HG02981 (cell line): Measurements from ENCODE around the gene OR6Q1.

Source experiments
- ATAC-seq: cut with Tn5 transposase; IDR thresholded peaks from one replicate; pipeline ENCODE4 v1.9.1; 2021; ENCODE audit warnings: mild to moderate bottlenecking, moderate library complexity; ENCODE audit not compliant: unreplicated experiment

OR6Q1 gene

DNA sequence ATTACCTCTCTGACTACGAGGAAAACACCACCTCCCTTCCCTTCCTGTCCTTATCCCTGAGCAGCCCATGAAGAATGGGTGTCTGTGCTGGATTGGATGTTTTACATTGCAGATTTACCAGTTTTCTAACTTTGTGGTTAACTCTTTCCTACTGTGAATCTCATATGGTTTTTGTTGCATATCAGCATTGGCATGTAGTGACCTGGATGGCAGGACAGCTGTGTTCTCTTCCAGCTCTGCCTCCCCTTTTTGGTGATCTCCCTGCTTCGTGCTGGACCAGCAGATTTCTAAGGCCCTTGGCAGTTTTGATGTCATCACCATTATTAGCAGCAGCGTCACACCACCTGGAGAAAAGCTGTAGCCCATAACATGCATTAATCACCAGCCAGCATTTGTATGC is 26.7 kb downstream of the OR6Q1 start:
- no peak for ATAC-seq

DNA sequence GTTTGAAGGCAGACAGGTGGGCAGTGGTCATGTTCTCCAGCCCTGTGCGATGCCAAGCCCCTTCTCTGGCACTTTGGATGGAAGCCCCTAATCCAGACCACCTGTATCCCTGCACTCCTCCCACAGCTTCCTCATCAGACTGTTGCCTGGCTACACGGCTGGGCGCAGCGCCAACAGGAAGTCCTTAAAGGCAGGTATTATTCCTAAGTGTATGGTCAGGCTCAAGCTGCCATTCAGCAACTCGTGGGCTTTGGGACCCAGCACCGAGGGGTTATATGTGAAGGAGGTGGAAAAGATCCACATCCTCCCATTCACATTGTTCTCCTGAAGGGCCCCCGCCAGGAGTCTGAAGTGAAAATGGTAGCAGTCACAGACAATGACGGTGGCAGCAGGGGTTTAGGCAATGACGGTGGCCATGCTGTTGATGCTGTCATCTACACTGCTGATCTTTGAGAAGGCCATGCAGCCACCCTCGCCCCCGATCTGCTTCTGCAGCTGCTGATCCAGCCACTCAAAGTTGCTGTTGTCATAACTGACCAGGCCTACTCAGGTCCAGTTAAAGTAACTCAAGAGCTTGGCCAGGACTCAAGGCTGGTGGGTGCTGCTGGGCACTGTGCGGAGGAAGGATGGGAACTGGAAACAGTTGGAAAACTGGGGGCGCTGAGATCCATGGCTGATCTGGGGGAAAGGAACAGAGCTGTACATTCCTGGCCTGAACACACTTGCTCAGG is 27.7 kb downstream of the OR6Q1 start:
- no peak for ATAC-seq

DNA sequence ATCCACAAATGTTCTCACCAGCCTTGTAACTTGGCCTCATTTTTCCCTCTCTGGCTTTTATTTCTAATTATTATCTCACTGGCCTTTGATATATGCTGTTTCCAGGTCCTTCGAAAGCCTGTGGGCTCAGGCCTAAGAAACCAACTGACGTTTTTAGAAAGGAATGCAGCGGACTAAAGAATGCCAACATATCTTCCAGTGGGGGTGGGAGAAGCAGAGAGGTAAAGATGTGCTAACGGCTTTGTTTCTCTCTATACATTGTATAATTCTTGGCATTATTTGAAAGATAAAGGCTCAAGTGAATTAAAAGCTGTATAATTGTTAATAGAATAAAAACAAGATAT is 28.2 kb downstream of the OR6Q1 start:
- no peak for ATAC-seq

DNA sequence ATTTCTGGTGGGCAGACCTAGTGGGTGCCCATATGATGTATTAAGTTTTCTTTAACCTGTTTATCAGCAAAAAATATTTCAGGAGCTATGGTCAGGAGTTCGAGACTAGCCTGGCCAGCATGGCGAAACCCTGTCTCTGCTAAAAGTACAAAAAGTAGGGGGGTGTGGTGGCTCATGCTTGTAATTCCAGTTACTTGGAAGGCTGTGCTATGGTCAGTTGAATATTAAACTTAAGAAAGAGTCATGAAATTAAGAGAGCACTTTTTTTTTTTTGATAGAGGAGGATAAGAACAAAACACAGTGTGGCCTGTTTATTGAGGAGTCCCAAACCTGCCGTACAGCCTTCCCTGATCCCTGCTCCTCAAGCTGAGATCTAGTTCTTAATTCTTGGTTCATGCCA is 29.8 kb downstream of the OR6Q1 start:
- no peak for ATAC-seq

DNA sequence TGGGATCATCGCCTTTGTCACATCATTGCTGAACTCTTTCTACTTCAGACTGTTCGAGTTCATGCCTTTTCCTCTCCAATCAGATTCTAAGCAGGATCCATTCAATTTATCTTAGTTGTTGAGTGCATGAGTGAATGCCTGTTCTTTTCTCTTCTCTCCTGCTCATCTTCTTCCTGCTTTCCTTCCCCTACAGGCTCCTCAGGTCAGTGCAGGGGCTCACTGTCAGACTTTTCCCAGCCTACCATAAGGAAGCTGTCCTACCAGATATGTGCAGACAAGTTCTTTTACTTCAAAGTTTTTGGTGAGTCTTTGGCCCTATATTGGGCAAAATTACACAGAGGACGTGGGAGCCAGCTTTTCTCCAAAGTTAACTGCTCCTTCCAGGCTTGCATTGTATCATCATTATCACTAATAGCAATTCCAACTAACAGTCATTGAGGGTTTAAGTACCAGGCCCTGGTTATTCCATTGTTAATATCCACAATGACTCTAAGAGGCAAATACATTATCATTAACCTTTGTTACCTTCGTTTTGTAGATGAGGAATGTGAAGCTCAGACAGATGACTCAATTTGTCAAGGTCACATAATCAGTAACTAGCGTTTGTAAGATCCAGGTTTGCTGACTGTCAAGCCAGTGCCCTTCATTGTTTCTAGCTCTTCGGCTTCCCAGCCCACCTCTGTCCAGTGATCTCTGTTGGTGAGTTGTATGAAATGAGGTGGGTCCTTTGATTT is 30.4 kb downstream of the OR6Q1 start:
- ATAC-seq: no peak

DNA sequence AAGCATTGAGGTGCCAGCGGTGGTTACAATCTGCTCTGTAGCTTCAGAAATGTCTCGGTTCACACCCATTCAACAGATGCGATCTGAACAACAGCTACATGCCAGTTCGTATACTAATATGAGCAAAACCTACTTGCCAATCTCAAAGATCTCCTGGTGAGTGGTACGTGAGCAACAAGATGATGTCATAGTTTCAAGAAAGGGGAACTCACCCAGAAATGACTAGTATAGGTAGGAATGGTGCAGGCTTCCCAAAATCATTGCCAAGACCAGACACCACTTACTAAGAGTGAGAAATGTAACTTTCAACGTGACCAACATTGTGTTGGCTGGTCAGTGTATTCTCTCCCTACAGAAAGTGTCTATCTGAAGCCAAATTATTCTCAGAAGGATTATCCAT is 31.1 kb downstream of the OR6Q1 start:
- no peak for ATAC-seq

DNA sequence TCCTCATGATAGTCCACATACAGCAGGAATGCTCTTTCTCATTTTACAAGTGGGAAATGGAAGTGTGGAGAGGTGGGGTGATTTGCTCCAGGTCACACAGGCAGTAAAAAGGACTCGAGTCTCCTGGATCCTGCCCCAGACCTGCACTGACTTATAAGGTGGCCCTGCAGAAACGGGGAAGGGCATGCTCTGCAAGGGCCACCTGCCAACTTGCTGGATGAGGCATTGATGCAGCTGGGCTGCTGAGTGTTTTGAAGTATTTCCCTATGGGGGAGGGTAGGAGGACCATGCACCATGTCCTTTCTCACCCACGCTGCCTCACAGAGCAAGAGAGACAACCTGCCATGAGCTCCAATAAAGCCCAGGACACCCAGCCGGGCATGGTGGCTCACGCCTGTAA is 36.9 kb downstream of the OR6Q1 start:
- ATAC-seq: no peak

DNA sequence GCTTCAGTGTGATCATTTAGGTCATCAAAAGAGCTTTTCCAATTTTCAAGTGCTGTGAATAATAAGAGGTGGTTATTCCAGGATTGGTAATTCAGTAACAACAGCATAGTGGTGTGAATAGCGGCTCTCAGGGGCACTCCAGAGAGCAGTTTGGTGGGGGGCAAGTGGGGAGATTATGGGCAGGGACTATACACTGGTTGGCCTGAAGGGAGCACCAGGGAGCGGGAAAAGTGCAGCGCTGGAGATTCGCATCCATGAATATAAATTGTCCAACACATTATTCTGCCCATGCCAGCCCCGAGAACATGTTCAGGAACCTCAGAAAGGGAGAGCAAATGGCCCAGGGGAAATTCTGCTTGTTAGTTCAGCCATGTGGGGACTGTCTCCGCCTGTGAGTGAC is 37.9 kb downstream of the OR6Q1 start:
- ATAC-seq: no peak

DNA sequence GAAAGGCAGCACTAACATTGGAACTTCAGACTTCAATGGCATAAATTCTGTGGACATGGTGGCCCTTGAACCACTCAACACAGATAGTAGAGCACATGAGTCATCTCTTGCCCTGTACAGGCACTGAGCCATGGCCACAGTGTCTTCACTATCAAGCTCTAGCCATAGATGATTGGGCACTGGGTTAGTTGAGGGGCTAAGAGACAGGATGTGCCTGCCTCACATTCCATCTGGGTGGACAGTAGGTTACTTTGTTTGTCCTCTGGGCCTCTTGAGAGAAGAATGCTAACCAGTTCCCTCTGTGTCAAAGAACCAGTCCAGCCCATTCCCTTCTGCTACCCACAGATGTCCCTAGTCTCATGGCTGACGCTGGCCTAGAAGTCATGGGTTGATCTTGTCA is 39.8 kb downstream of the OR6Q1 start:
- ATAC-seq: no peak

DNA sequence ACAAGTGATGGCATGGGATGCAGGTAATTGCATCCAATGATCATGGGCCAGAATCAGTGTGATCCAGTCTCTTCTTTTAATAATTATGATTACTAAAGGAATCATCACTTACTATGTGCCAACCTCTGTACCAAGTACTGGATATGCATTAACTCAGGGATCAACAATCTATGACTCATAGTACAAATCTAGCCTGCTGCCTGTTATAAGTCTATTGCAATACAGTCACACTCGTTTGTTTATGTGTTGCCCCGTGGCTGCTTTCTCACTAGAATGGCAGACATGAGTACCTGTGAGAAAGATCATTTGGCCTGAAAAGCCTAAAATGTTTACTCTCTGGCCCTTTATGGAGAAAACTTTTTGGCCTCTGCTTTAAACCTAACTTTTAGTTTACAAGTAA is 45.0 kb downstream of the OR6Q1 start:
- ATAC-seq: no peak
